HCT116 (cell line): ENCODE data around the gene HBG1. TPM values are rescaled to one million over a fixed set of nuclear protein-coding genes. Genes with fewer than 3 reads are reported as not detected.
A peak's percentile ranks its signal among the peaks of the same experiment; 100 is the strongest.

Experiments used
- ATAC-seq: fragments of 200-7000 bp; cut with Tn5 transposase; 2 replicates; pipeline ENCODE4 v1.9.1; 2020; ENCODE audit warnings: mild to moderate bottlenecking, moderate library complexity
- BruUV-seq: library from RNA; stranded (reverse); fragments of 400-500 nt; replicated peaks from 2 replicates; lab custom pipeline; 2021; lab: Mats Ljungman, UMichigan
- CTCF ChIA-PET: fragments of 300-600 bp; sonication (Branson Sonifier 250); formaldehyde crosslinking; loops from one replicate; lab custom pipeline; 2021; ENCODE audit warnings: antibody characterized with exemption; lab: Charles Lee
- POLR2A ChIA-PET: fragments of 300-600, 350-600 bp; sonication (Branson Sonifier 250); formaldehyde crosslinking; loops from one replicate; lab custom pipeline; 2021; ENCODE audit warnings: antibody characterized with exemption; lab: Charles Lee
- RAD21 ChIA-PET, 2 experiments: fragments of 300-600 bp; sonication (Branson Sonifier 250); formaldehyde crosslinking; loops; one replicate each; lab custom pipeline; 2023; ENCODE audit warnings: low total read pairs in 2 of 2; ENCODE audit not compliant: uncharacterized antibody in 2 of 2, unreplicated experiment in 2 of 2, low non-redundant PET in 1 of 2; lab: Charles Lee
- DNase-seq: peaks from one replicate; pipeline ENCODE4 v3.0.0-alpha.2; 2010; ENCODE audit warnings: low read depth, low spot score
- H2AFZ ChIP-seq: fragments of 200-600 bp; shearing (Covaris generic), sonication (generic); 2 replicates; pipeline ENCODE4 v1.6.1; 2017; ENCODE audit warnings: low read depth, mixed run types, mixed read lengths, antibody characterized with exemption, low read length; ENCODE audit not compliant: poor library complexity, severe bottlenecking
- H3K27ac ChIP-seq: 2 replicates; pipeline ENCODE4 v1.5.1; 2012; ENCODE audit warnings: low read depth, low read length
- H3K27me3 ChIP-seq: fragments of 200-600 bp; sonication (generic); 2 replicates; pipeline ENCODE4 v1.6.1; 2016; ENCODE audit warnings: mixed run types, low read length, mixed read lengths; ENCODE audit not compliant: insufficient read depth
- H3K36me3 ChIP-seq, 2 experiments: fragments of 200-500 bp in 1 of 2; fragments of 200-600 bp in 1 of 2; sonication (Bioruptor generic) in 1 of 2; sonication (generic) in 1 of 2; 2 replicates each; pipeline versions ENCODE4 v1.5.1 to v1.6.1; 2014 to 2016; ENCODE audit warnings: low read length in 2 of 2, inconsistent platforms in 1 of 2, mixed read lengths in 1 of 2, mixed run types in 1 of 2; ENCODE audit not compliant: insufficient read depth in 2 of 2, control insufficient read depth in 1 of 2
- H3K4me1 ChIP-seq, 2 experiments: fragments of 200-600 bp in 1 of 2; sonication (generic) in 1 of 2; 2 replicates each; pipeline versions ENCODE4 v1.5.1 to v1.6.1; 2012 to 2017; ENCODE audit warnings: low read length in 2 of 2, inconsistent platforms in 1 of 2, mild to moderate bottlenecking in 1 of 2, mixed read lengths in 1 of 2, mixed run types in 1 of 2, moderate library complexity in 1 of 2; ENCODE audit not compliant: insufficient read depth in 2 of 2, control insufficient read depth in 1 of 2
- H3K4me2 ChIP-seq: fragments of 200-600 bp; sonication (generic); 2 replicates; pipeline ENCODE4 v1.6.1; 2017; ENCODE audit warnings: mixed run types, low read length, mixed read lengths
- H3K4me3 ChIP-seq, 2 experiments: fragments of 200-600 bp in 1 of 2; sonication (generic) in 1 of 2; replicated peaks in 1 of 2; 2 replicates each; pipeline ENCODE4 v1.5.1; 2011 to 2016; ENCODE audit warnings: low read length in 2 of 2, control low read depth in 1 of 2, low read depth in 1 of 2, mild to moderate bottlenecking in 1 of 2, mixed read lengths in 1 of 2, mixed run types in 1 of 2
- H3K79me2 ChIP-seq: fragments of 200-600 bp; sonication (generic); 2 replicates; pipeline ENCODE4 v1.6.1; 2017; ENCODE audit warnings: mild to moderate bottlenecking, mixed run types, low read length, moderate library complexity, mixed read lengths; ENCODE audit not compliant: insufficient read depth
- H3K9ac ChIP-seq: fragments of 200-600 bp; sonication (generic); 2 replicates; pipeline ENCODE4 v1.6.1; 2016; ENCODE audit warnings: low read length, mixed read lengths
- H3K9me2 ChIP-seq: fragments of 200-600 bp; sonication (generic), shearing (Covaris generic); 2 replicates; pipeline ENCODE4 v1.6.1; 2017; ENCODE audit warnings: mixed run types, mild to moderate bottlenecking, moderate library complexity; ENCODE audit not compliant: insufficient read depth
- H3K9me3 ChIP-seq, 2 experiments: fragments of 200-500 bp in 1 of 2; fragments of 200-600 bp in 1 of 2; sonication (Bioruptor generic) in 1 of 2; sonication (generic) in 1 of 2; 2 replicates each; pipeline ENCODE4 v1.6.1; 2014 to 2017; ENCODE audit warnings: low read length in 2 of 2, mixed read lengths in 2 of 2, inconsistent platforms in 1 of 2, low read depth in 1 of 2, mild to moderate bottlenecking in 1 of 2, mixed run types in 1 of 2, moderate library complexity in 1 of 2; ENCODE audit not compliant: control insufficient read depth in 1 of 2, insufficient read depth in 1 of 2
- H4K20me1 ChIP-seq: fragments of 200-600 bp; sonication (generic), shearing (Covaris generic); 2 replicates; pipeline ENCODE4 v1.6.1; 2017; ENCODE audit warnings: mixed run types, mild to moderate bottlenecking, moderate library complexity; ENCODE audit not compliant: insufficient read depth
- CBX3 ChIP-seq: IDR thresholded peaks from 2 replicates; pipeline ENCODE4 v1.6.1; 2012; ENCODE audit warnings: low read depth
- CEBPB ChIP-seq: IDR thresholded peaks from 2 replicates; pipeline ENCODE4 v1.6.1; 2012; ENCODE audit warnings: low read depth
- EGR1 ChIP-seq: IDR thresholded peaks from 2 replicates; pipeline ENCODE4 v1.6.1; 2012; ENCODE audit warnings: low read depth
- ELF1 ChIP-seq: IDR thresholded peaks from 2 replicates; pipeline ENCODE4 v1.6.1; 2012; ENCODE audit warnings: low read depth, borderline replicate concordance
- EZH2 ChIP-seq: fragments of 200-600 bp; sonication (generic); IDR thresholded peaks from 2 replicates; pipeline ENCODE4 v1.6.1; 2017; ENCODE audit warnings: antibody characterized with exemption, mixed run types
- EZH2phosphoT487 ChIP-seq: fragments of 200-600 bp; IDR thresholded peaks from 2 replicates; pipeline ENCODE4 v1.6.1; 2018; ENCODE audit warnings: antibody characterized with exemption, borderline replicate concordance
- JUND ChIP-seq: IDR thresholded peaks from 2 replicates; pipeline ENCODE4 v1.6.1; 2012
- MAX ChIP-seq: IDR thresholded peaks from 2 replicates; pipeline ENCODE4 v1.6.1; 2012
- POLR2A ChIP-seq: IDR thresholded peaks from 2 replicates; pipeline ENCODE4 v1.7.0; 2011; ENCODE audit warnings: borderline replicate concordance; ENCODE audit not compliant: insufficient read depth, insufficient read length; ENCODE audit errors: extremely low read depth
- POLR2AphosphoS5 ChIP-seq: IDR thresholded peaks from 2 replicates; pipeline ENCODE4 v1.6.1; 2011; ENCODE audit warnings: mild to moderate bottlenecking, low read depth, low read length, moderate library complexity
- RAD21 ChIP-seq: IDR thresholded peaks from 2 replicates; pipeline ENCODE4 v1.6.1; 2012; ENCODE audit warnings: low read depth, mild to moderate bottlenecking
- SIN3A ChIP-seq: IDR thresholded peaks from 2 replicates; pipeline ENCODE4 v1.6.1; 2012; ENCODE audit warnings: low read depth
- SP1 ChIP-seq: IDR thresholded peaks from 2 replicates; pipeline ENCODE4 v1.6.1; 2012; ENCODE audit warnings: low read depth
- SRF ChIP-seq: IDR thresholded peaks from 2 replicates; pipeline ENCODE4 v1.6.1; 2012; ENCODE audit warnings: low read depth
- TCF7L2 ChIP-seq: IDR thresholded peaks from 2 replicates; pipeline ENCODE4 v1.7.0; 2011; ENCODE audit warnings: borderline replicate concordance, inconsistent platforms; ENCODE audit not compliant: insufficient read depth, insufficient read length; ENCODE audit errors: extremely low read depth
- ZFX ChIP-seq: fragments of 450-650 bp; IDR thresholded peaks from 2 replicates; pipeline ENCODE4 v1.6.1; 2017
- ZNF274 ChIP-seq: fragments of 200-500 bp; sonication (Bioruptor generic); IDR thresholded peaks from 2 replicates; pipeline ENCODE4 v1.6.1; 2014; ENCODE audit warnings: mild to moderate bottlenecking, low read depth, low read length, inconsistent platforms
- intact Hi-C: fragments of 100-400 bp; cut with micrococcal nuclease; formaldehyde crosslinking; loops from 2 replicates; pipeline ENCODE4 v1.10.0; 2022
- total RNA-seq: library from RNA; stranded (reverse); gene quantifications from one replicate; pipeline ENCODE4 v1.2.1, GENCODE V29; 2021; ENCODE audit not compliant: unreplicated experiment
- TF ChIP-seq, protein P1 (sequence below): IDR thresholded peaks from 2 replicates; pipeline ENCODE4 v1.6.1; 2012; ENCODE audit warnings: low read depth
- TF ChIP-seq, protein P2 (sequence below): IDR thresholded peaks from 2 replicates; pipeline ENCODE4 v1.6.1; 2012
- TF ChIP-seq, protein P3 (sequence below), 3 experiments: fragments of 200-600 bp in 1 of 3; sonication (generic) in 1 of 3; IDR thresholded peaks in 2 of 3; conservative IDR thresholded peaks in 1 of 3; 2 replicates each; pipeline ENCODE4 v1.5.1; 2012 to 2017; ENCODE audit warnings: low read depth in 2 of 3, low read length in 2 of 3, antibody characterized with exemption in 1 of 3, borderline replicate concordance in 1 of 3, control low read depth in 1 of 3, mild to moderate bottlenecking in 1 of 3, mixed read lengths in 1 of 3, mixed run types in 1 of 3, moderate library complexity in 1 of 3; ENCODE audit not compliant: insufficient read depth in 1 of 3
- TF ChIP-seq, protein P4 (sequence below): IDR thresholded peaks from 2 replicates; pipeline ENCODE4 v1.6.1; 2011; ENCODE audit warnings: mild to moderate bottlenecking, low read length, moderate library complexity; ENCODE audit not compliant: insufficient replicate concordance; ENCODE audit errors: extremely low read depth

Gene HBG1
- total RNA-seq, 1 experiment from 2014 or later = 3.6 TPM

GRCh38 chr11:5280582-5281102 is 31.0 kb upstream of the HBG1 start:
- Histone ChIP-seq H3K9ac (no peak overlapping the region), H3K4me2 (peak overlapping the region; percentile 62), H3K9me2 (no peaks in the 10 kb centered on the region), H3K79me2 (no peaks in the 10 kb centered on the region), H3K27me3 (no peaks in the 10 kb centered on the region), H4K20me1 (no peaks in the 10 kb centered on the region), H3K36me3 (no peaks in the 10 kb centered on the region; a peak in 1 of 4 replicates), H2AFZ (no peak overlapping the region), H3K4me3 (no peak overlapping the region), H3K4me1 (peaks cover 18 to 39% of the 10 kb centered on the region in 2 experiments), H3K27ac (peak overlapping the region; percentile 26; the same call in 1 of the 2 replicates), H3K9me3 (no peaks in the 10 kb centered on the region)
- ATAC-seq (peak; percentile 97), DNase-seq (peak; percentile 97)
- ChIA-PET RAD21 (no interaction called here), CTCF (interaction anchor here (0.6 to 1.6 kb wide), 2 partner anchors 11 to 84 kb away, joined by 3 to 6 read pairs; no protein-coding TSS in a partner anchor), POLR2A (no interaction called here)
- BruUV-seq = no TSS peak
- intact Hi-C loops = no loop called here
- TF ChIP-seq, protein P1, sequence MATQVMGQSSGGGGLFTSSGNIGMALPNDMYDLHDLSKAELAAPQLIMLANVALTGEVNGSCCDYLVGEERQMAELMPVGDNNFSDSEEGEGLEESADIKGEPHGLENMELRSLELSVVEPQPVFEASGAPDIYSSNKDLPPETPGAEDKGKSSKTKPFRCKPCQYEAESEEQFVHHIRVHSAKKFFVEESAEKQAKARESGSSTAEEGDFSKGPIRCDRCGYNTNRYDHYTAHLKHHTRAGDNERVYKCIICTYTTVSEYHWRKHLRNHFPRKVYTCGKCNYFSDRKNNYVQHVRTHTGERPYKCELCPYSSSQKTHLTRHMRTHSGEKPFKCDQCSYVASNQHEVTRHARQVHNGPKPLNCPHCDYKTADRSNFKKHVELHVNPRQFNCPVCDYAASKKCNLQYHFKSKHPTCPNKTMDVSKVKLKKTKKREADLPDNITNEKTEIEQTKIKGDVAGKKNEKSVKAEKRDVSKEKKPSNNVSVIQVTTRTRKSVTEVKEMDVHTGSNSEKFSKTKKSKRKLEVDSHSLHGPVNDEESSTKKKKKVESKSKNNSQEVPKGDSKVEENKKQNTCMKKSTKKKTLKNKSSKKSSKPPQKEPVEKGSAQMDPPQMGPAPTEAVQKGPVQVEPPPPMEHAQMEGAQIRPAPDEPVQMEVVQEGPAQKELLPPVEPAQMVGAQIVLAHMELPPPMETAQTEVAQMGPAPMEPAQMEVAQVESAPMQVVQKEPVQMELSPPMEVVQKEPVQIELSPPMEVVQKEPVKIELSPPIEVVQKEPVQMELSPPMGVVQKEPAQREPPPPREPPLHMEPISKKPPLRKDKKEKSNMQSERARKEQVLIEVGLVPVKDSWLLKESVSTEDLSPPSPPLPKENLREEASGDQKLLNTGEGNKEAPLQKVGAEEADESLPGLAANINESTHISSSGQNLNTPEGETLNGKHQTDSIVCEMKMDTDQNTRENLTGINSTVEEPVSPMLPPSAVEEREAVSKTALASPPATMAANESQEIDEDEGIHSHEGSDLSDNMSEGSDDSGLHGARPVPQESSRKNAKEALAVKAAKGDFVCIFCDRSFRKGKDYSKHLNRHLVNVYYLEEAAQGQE = no peak
- peak; percentile 21 for TF ChIP-seq TCF7L2
- TF ChIP-seq, protein P2, sequence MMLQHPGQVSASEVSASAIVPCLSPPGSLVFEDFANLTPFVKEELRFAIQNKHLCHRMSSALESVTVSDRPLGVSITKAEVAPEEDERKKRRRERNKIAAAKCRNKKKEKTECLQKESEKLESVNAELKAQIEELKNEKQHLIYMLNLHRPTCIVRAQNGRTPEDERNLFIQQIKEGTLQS = peak; percentile 71
- peak; percentile 93 for TF ChIP-seq CBX3
- peak; percentile 60 for TF ChIP-seq POLR2AphosphoS5
- peak; percentile 87 for TF ChIP-seq SIN3A
- peak; percentile 66 for TF ChIP-seq MAX
- no peak for TF ChIP-seq ZFX
- peak; percentile 88 for TF ChIP-seq SRF
- TF ChIP-seq, protein P3, sequence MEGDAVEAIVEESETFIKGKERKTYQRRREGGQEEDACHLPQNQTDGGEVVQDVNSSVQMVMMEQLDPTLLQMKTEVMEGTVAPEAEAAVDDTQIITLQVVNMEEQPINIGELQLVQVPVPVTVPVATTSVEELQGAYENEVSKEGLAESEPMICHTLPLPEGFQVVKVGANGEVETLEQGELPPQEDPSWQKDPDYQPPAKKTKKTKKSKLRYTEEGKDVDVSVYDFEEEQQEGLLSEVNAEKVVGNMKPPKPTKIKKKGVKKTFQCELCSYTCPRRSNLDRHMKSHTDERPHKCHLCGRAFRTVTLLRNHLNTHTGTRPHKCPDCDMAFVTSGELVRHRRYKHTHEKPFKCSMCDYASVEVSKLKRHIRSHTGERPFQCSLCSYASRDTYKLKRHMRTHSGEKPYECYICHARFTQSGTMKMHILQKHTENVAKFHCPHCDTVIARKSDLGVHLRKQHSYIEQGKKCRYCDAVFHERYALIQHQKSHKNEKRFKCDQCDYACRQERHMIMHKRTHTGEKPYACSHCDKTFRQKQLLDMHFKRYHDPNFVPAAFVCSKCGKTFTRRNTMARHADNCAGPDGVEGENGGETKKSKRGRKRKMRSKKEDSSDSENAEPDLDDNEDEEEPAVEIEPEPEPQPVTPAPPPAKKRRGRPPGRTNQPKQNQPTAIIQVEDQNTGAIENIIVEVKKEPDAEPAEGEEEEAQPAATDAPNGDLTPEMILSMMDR (IDR thresholded peaks at IDR 0.05 in 2 of 3, conservative IDR thresholded peaks at IDR 0.05 in 1 of 3; ENCODE audit: borderline replicate concordance in 1 of 3, insufficient read depth in 1 of 3, low read depth in 2 of 3, low read length in 2 of 3) = no peak
- peak; percentile 93 for TF ChIP-seq SP1
- peak; percentile 59; the same call in 1 of the 2 replicates for TF ChIP-seq CEBPB
- no peak for TF ChIP-seq EZH2
- peak; percentile 99 for TF ChIP-seq JUND
- TF ChIP-seq, protein P4, sequence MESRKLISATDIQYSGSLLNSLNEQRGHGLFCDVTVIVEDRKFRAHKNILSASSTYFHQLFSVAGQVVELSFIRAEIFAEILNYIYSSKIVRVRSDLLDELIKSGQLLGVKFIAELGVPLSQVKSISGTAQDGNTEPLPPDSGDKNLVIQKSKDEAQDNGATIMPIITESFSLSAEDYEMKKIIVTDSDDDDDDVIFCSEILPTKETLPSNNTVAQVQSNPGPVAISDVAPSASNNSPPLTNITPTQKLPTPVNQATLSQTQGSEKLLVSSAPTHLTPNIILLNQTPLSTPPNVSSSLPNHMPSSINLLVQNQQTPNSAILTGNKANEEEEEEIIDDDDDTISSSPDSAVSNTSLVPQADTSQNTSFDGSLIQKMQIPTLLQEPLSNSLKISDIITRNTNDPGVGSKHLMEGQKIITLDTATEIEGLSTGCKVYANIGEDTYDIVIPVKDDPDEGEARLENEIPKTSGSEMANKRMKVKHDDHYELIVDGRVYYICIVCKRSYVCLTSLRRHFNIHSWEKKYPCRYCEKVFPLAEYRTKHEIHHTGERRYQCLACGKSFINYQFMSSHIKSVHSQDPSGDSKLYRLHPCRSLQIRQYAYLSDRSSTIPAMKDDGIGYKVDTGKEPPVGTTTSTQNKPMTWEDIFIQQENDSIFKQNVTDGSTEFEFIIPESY = peak; percentile 8
- no peak for TF ChIP-seq POLR2A
- TF ChIP-seq ZNF274 = no peak
- TF ChIP-seq EZH2phosphoT487 = no peak
- TF ChIP-seq EGR1 = peak; percentile 91
- TF ChIP-seq ELF1 = no peak
- TF ChIP-seq RAD21 = no peak
